GM12872 (cell line): ENCODE data around the gene DIP2C.

ENCODE experiments used
- CTCF ChIP-seq: IDR thresholded peaks from 3 replicates; pipeline ENCODE4 v1.5.1; 2011; ENCODE audit warnings: low read depth, mild to moderate bottlenecking, low read length, moderate library complexity; ENCODE audit not compliant: insufficient read depth

DIP2C gene

GRCh38 chr10:306007-306674 lies 383.3 kb downstream of the DIP2C start:
- no peak for TF ChIP-seq CTCF

- TF ChIP-seq CTCF = no peak
These were observed 384.4 kb downstream of the DIP2C start for GRCh38 chr10:305034-305433.

GRCh38 chr10:301536-301935 lies 387.9 kb downstream of the DIP2C start:
- no peak for TF ChIP-seq CTCF

- TF ChIP-seq CTCF = no peak
These were observed 389.5 kb downstream of the DIP2C start for GRCh38 chr10:299969-300368.

- no peak for TF ChIP-seq CTCF
These were observed 390.0 kb downstream of the DIP2C start for GRCh38 chr10:299512-299911.

GRCh38 chr10:298033-298432 lies 391.4 kb downstream of the DIP2C start:
- no peak for TF ChIP-seq CTCF

- TF ChIP-seq CTCF = no peak
These were observed 391.9 kb downstream of the DIP2C start for GRCh38 chr10:297567-297966.

- TF ChIP-seq CTCF = no peak
These were observed 395.8 kb downstream of the DIP2C start for GRCh38 chr10:293636-294035.
